Peyer's patch (tissue), 4 donors: ENCODE measurements around the gene ANO9.

ENCODE experiments used
- POLR2A ChIP-seq, 2 donors: fragments of 450-650 bp; IDR thresholded peaks; one replicate each; pipeline ENCODE4 v1.5.1; 2017; ENCODE audit warnings: antibody characterized with exemption in 2 of 2, mild to moderate bottlenecking in 2 of 2, moderate library complexity in 2 of 2
- TF ChIP-seq, protein P1 (sequence below), 6 experiments: fragments of 450-650 bp in 4 of 6; fragments of 200-600 bp in 2 of 6; sonication (generic) in 1 of 6; IDR thresholded peaks; one replicate each; pipeline ENCODE4 v1.5.1; 2017 to 2019; ENCODE audit warnings: antibody characterized with exemption in 6 of 6, mild to moderate bottlenecking in 3 of 6, moderate library complexity in 1 of 6

DNA sequence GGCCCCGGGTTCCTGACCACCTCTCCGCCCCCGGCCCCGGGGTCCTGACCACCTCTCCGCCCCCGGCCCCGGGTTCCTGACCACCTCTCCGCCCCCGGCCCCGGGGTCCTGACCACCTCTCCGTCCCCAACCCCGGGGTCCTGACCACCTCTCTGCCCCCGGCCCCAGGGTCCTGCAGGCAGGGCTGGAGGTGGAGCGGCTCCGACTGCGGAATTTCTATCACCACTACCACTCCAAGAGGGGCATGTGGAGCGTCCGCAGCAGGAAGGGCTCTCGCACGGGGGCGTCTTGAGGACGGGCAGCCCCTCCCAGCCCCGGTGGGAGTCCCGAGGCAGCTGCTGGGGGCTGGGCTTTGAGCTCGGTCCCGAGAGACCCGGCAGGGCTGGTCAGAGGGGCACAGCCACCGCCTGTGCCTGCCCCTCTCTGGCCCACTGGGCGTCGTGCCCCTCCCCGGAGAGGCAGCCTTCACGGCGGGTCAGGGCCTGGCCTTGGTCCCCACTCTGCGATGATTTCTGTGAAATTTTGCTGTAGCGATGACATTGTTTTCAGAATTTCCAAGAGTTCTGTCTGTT lies 60.2 kb downstream of the ANO9 start:
- TF ChIP-seq POLR2A (IDR thresholded peaks at IDR 0.05) = no peak
- TF ChIP-seq, protein P1, sequence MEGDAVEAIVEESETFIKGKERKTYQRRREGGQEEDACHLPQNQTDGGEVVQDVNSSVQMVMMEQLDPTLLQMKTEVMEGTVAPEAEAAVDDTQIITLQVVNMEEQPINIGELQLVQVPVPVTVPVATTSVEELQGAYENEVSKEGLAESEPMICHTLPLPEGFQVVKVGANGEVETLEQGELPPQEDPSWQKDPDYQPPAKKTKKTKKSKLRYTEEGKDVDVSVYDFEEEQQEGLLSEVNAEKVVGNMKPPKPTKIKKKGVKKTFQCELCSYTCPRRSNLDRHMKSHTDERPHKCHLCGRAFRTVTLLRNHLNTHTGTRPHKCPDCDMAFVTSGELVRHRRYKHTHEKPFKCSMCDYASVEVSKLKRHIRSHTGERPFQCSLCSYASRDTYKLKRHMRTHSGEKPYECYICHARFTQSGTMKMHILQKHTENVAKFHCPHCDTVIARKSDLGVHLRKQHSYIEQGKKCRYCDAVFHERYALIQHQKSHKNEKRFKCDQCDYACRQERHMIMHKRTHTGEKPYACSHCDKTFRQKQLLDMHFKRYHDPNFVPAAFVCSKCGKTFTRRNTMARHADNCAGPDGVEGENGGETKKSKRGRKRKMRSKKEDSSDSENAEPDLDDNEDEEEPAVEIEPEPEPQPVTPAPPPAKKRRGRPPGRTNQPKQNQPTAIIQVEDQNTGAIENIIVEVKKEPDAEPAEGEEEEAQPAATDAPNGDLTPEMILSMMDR (IDR thresholded peaks at IDR 0.05) = no peak
